WERI-Rb-1 (cell line): ENCODE results near the gene PLCH1.

Experiments used
- DNase-seq: peaks from one replicate; pipeline ENCODE4 v3.0.0-alpha.2; 2020
- H3K27ac ChIP-seq: fragments of 250-450 bp; sonication (Bioruptor Pico); 2 replicates; pipeline ENCODE4 v1.5.1; 2020; ENCODE audit warnings: mild to moderate bottlenecking, moderate library complexity
- H3K27me3 ChIP-seq: fragments of 250-450 bp; sonication (Bioruptor Pico); 2 replicates; pipeline ENCODE4 v1.5.1; 2021; ENCODE audit warnings: mild to moderate bottlenecking, low read depth, moderate library complexity; ENCODE audit not compliant: insufficient read depth, severe bottlenecking
- H3K36me3 ChIP-seq: fragments of 250-450 bp; sonication (Bioruptor Pico); 2 replicates; pipeline ENCODE4 v1.5.1; 2020; ENCODE audit warnings: mild to moderate bottlenecking, moderate library complexity
- H3K4me3 ChIP-seq: 2 replicates; pipeline ENCODE4 v1.5.1; 2011; ENCODE audit warnings: low read depth, mild to moderate bottlenecking, control low read depth, low read length
- H3K9me3 ChIP-seq: fragments of 250-450 bp; sonication (Bioruptor Pico); 2 replicates; pipeline ENCODE4 v1.5.1; 2021; ENCODE audit warnings: mild to moderate bottlenecking, moderate library complexity; ENCODE audit not compliant: severe bottlenecking
- TF ChIP-seq, protein P1 (sequence below): IDR thresholded peaks from 2 replicates; pipeline ENCODE4 v1.5.1; 2011; ENCODE audit warnings: low read depth, mild to moderate bottlenecking, control low read depth, inconsistent platforms, low read length

PLCH1 gene

DNA sequence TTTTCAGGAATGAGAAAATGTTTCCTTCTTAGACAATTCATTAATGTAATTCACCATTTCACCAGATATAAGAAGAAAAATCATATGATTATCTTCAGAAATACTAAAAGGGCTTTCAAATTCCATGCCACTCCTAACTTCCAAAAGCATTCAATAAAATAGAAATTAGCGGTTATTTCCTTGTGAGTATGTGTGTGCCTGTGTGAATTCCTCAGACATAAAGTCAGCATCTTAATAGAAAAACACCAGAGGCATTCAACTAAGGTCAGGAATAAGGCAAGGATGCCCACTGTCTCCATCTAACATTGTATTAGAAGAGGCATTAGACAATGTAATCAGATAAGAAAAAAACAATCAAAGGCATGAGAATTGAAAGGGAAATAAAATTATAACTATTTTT is 88.4 kb downstream of the PLCH1 start:
- no peak for DNase-seq
- Histone ChIP-seq H3K27me3 (no peaks in the 10 kb centered on the region), H3K9me3 (no peaks in the 10 kb centered on the region), H3K27ac (no peak overlapping the region), H3K36me3 (no peaks in the 10 kb centered on the region), H3K4me3 (no peak overlapping the region)
- TF ChIP-seq, protein P1, sequence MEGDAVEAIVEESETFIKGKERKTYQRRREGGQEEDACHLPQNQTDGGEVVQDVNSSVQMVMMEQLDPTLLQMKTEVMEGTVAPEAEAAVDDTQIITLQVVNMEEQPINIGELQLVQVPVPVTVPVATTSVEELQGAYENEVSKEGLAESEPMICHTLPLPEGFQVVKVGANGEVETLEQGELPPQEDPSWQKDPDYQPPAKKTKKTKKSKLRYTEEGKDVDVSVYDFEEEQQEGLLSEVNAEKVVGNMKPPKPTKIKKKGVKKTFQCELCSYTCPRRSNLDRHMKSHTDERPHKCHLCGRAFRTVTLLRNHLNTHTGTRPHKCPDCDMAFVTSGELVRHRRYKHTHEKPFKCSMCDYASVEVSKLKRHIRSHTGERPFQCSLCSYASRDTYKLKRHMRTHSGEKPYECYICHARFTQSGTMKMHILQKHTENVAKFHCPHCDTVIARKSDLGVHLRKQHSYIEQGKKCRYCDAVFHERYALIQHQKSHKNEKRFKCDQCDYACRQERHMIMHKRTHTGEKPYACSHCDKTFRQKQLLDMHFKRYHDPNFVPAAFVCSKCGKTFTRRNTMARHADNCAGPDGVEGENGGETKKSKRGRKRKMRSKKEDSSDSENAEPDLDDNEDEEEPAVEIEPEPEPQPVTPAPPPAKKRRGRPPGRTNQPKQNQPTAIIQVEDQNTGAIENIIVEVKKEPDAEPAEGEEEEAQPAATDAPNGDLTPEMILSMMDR, result no peak

DNA sequence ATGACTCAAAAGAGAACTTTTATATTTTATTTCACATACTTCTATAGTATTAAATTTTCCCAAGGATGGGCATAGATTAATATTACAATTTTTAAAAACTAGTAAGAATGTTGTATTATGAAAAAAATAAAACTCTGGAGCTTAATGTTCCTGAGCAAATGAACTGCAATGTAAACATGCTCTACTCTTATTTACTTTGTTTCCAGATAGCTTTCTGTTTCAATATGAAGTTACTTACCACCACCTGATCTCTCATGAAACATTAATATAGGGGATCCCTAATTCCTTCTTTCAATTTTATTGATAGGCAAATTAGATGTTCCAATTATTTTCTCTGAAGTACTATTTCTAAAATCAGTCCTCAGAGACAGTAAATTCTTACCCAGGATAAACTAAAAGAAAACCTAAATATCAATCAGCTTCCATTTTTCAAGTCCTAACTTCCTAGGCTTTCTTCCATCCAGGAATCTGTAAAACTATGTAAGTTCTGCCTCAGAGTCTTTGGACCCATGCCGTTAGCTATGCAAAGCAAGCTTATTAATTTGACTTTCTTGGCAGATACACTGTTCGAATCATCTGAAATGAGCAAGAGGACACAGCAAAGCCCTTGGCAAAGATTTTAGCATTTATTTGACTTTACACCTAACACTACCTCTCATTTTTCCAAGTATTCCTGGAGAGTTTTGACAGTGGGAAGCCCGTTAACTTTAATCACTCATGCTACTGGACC is 93.2 kb downstream of the PLCH1 start:
- DNase-seq, result no peak
- H3K27me3 ChIP-seq, result no peaks in the 10 kb centered on the region
- no peaks in the 10 kb centered on the region for H3K9me3 ChIP-seq
- H3K4me3 ChIP-seq, result no peak overlapping the region
- H3K36me3 ChIP-seq, result no peaks in the 10 kb centered on the region
- no peak overlapping the region for H3K27ac ChIP-seq
- TF ChIP-seq, protein P1, result no peak

GRCh38 chr3:155648013-155648591 is 96.8 kb downstream of the PLCH1 start:
- Histone ChIP-seq H3K27me3 (no peaks in the 10 kb centered on the region), H3K36me3 (no peaks in the 10 kb centered on the region), H3K27ac (no peak overlapping the region), H3K9me3 (no peaks in the 10 kb centered on the region), H3K4me3 (no peak overlapping the region)
- TF ChIP-seq, protein P1, result no peak
- no peak for DNase-seq

- no peak for DNase-seq
Observed at GRCh38 chr3:155647206-155647605, 97.7 kb downstream of the PLCH1 start.

DNA sequence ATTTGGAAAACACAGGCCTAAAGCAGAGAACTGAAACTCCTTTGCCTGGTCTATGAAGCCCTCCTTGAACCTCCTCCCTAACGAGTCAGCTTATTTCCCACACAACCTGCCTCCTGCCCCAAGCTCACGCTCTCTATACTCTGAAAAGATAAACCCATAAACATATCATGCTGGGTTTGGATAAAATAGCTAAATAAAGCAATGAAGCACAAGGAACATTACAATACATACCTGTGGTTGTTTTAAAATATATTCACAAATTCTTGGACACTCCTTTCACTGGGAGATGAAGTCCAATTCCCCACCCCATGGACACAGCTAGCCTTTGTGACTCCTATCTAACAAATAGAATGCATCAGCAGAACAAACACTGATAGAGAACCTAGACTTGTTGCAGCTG is 98.2 kb downstream of the PLCH1 start:
- H3K36me3 ChIP-seq, result no peaks in the 10 kb centered on the region
- DNase-seq, result no peak
- H3K27ac ChIP-seq, result no peak overlapping the region

More at GRCh38 chr3:155647206-155647605, 97.7 kb downstream of the PLCH1 start:
- no peak overlapping the region for H3K27ac ChIP-seq
- TF ChIP-seq, protein P1, result no peak
- H3K4me3 ChIP-seq, result no peak overlapping the region
- no peaks in the 10 kb centered on the region for H3K36me3 ChIP-seq
- H3K27me3 ChIP-seq, result no peaks in the 10 kb centered on the region
- H3K9me3 ChIP-seq, result no peaks in the 10 kb centered on the region

More for the DNA sequence above, 98.2 kb downstream of the PLCH1 start:
- TF ChIP-seq, protein P1, result no peak
- Histone ChIP-seq H3K9me3 (no peaks in the 10 kb centered on the region), H3K4me3 (no peak overlapping the region), H3K27me3 (no peaks in the 10 kb centered on the region)
